ENCODE data around the gene TDRKH.

DNA sequence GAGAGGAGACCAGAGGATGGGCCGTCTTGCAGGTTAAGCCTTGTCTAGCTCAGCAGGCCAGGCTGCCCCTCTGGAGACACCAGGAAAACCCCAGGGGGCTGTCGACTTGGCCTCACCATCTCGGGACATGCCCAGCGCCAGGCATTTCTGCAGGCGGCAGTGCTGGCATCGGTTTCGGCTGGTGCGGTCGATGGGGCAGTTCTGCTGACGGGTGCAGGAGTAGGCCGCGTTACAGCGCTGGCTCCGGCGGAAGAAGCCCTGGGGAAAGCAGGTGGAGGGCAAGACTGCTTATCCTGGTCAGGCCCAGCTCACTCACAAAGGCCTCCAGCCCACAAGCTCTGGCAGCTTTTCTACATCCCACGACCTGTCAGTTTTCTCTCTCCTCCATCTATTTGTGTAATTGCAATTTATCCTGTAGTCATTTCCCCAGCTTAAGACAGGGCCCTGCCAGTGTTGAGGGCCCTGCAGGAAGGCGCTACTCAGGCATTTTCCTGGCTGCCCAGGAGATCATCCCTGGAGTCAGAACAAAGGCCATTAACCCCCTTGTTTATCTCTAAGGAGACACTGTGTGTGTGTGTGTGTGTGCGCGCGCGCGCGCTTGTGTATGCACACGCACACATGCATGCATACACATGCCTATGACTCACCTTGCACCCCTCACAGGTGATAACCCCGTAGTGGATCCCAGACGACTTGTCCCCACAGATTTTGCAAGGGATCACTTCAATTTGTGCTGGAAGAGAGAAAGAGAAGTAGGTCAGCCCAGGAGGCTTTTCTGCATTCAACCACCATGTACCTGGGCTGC lies 26.4 kb upstream of the TDRKH start:
- TF ChIP-seq, protein P1, sequence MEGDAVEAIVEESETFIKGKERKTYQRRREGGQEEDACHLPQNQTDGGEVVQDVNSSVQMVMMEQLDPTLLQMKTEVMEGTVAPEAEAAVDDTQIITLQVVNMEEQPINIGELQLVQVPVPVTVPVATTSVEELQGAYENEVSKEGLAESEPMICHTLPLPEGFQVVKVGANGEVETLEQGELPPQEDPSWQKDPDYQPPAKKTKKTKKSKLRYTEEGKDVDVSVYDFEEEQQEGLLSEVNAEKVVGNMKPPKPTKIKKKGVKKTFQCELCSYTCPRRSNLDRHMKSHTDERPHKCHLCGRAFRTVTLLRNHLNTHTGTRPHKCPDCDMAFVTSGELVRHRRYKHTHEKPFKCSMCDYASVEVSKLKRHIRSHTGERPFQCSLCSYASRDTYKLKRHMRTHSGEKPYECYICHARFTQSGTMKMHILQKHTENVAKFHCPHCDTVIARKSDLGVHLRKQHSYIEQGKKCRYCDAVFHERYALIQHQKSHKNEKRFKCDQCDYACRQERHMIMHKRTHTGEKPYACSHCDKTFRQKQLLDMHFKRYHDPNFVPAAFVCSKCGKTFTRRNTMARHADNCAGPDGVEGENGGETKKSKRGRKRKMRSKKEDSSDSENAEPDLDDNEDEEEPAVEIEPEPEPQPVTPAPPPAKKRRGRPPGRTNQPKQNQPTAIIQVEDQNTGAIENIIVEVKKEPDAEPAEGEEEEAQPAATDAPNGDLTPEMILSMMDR (conservative IDR thresholded peaks at IDR 0.05): no peak
- TF ChIP-seq ZFX (IDR thresholded peaks at IDR 0.05): no peak
